HepG2 (cell line): Measurements from ENCODE around the gene PCBP4. TPM values are rescaled to one million over a fixed set of nuclear protein-coding genes. Genes with fewer than 3 reads are reported as not detected.

Source experiments
- AFF4 ChIP-seq: sonication (generic); formaldehyde crosslinking; IDR thresholded peaks from 2 replicates; pipeline ENCODE4 v1.4.0; 2020; ENCODE audit warnings: missing genetic modification reagents
- AHR ChIP-seq: IDR thresholded peaks from 2 replicates; pipeline ENCODE4 v1.6.1; 2018; ENCODE audit warnings: missing genetic modification reagents, missing compliant biosample characterization
- AKAP8 ChIP-seq: sonication (generic); formaldehyde crosslinking; IDR thresholded peaks from 2 replicates; pipeline ENCODE4 v1.5.1; 2020; ENCODE audit warnings: mild to moderate bottlenecking, missing genetic modification reagents
- ATF1 ChIP-seq: IDR thresholded peaks from 2 replicates; pipeline ENCODE4 v1.6.1; 2016; ENCODE audit warnings: mild to moderate bottlenecking, control low read depth
- BHLHE40 ChIP-seq: IDR thresholded peaks from 2 replicates; pipeline ENCODE4 v1.6.1; 2011; ENCODE audit warnings: low read length, improper control_type of control experiment
- BRCA1 ChIP-seq: sonication (generic); formaldehyde crosslinking; IDR thresholded peaks from 2 replicates; pipeline ENCODE4 v1.4.0; 2020; ENCODE audit warnings: missing genetic modification reagents
- CREBL2 ChIP-seq: sonication (generic); formaldehyde crosslinking; IDR thresholded peaks from 2 replicates; pipeline ENCODE4 v1.8.1; 2023; ENCODE audit warnings: missing genetic modification reagents, mild to moderate bottlenecking, borderline replicate concordance
- FOXM1 ChIP-seq: sonication (generic); formaldehyde crosslinking; IDR thresholded peaks from 2 replicates; pipeline ENCODE4 v1.5.0; 2020; ENCODE audit warnings: missing genetic modification reagents
- KLF11 ChIP-seq: IDR thresholded peaks from 2 replicates; pipeline ENCODE4 v1.6.1; 2016; ENCODE audit warnings: missing compliant biosample characterization
- MAFG ChIP-seq: sonication (generic); formaldehyde crosslinking; IDR thresholded peaks from 2 replicates; pipeline ENCODE4 v1.5.1; 2020; ENCODE audit warnings: mild to moderate bottlenecking, missing genetic modification reagents
- NFAT5 ChIP-seq: sonication (generic); formaldehyde crosslinking; IDR thresholded peaks from 2 replicates; pipeline ENCODE4 v1.4.0; 2020; ENCODE audit warnings: missing genetic modification reagents
- POGZ ChIP-seq: sonication (generic); formaldehyde crosslinking; IDR thresholded peaks from 2 replicates; pipeline ENCODE4 v1.4.0; 2020; ENCODE audit warnings: mild to moderate bottlenecking, missing genetic modification reagents
- PRDM10 ChIP-seq: sonication (generic); formaldehyde crosslinking; IDR thresholded peaks from 2 replicates; pipeline ENCODE4 v1.4.0; 2020; ENCODE audit warnings: low read depth, missing genetic modification reagents
- RFXAP ChIP-seq: sonication (generic); formaldehyde crosslinking; IDR thresholded peaks from 2 replicates; pipeline ENCODE4 v1.4.0; 2020; ENCODE audit warnings: missing genetic modification reagents, borderline replicate concordance
- ZFP36 ChIP-seq: fragments of 150-350 bp; IDR thresholded peaks from 2 replicates; pipeline ENCODE4 v1.6.1; 2018; ENCODE audit warnings: borderline replicate concordance, low read length, low read depth; ENCODE audit not compliant: partially characterized antibody
- ZNF20 ChIP-seq: sonication (generic); formaldehyde crosslinking; IDR thresholded peaks from 2 replicates; pipeline ENCODE4 v1.4.0; 2020; ENCODE audit warnings: mild to moderate bottlenecking, moderate library complexity, missing genetic modification reagents
- ZNF225 ChIP-seq: sonication (generic); formaldehyde crosslinking; IDR thresholded peaks from 2 replicates; pipeline ENCODE4 v1.4.0; 2020; ENCODE audit warnings: mild to moderate bottlenecking, missing genetic modification reagents
- ZNF678 ChIP-seq: sonication (generic); formaldehyde crosslinking; IDR thresholded peaks from 2 replicates; pipeline ENCODE4 v1.4.0; 2020; ENCODE audit warnings: mild to moderate bottlenecking, missing genetic modification reagents
- polyA plus RNA-seq, 8 experiments: library from polyadenylated mRNA; depleted of rRNA in 3 of 8; stranded (reverse) in 7 of 8; unstranded in 1 of 8; fragments of >200 nt; fragmentation: Illumina TruSeq in 4 of 8; extraction: Trizol in 4 of 8; gene quantifications; 2 replicates each; pipeline versions ENCODE4 v1.2.1 to v1.2.3, GENCODE V29; 2011 to 2016; ENCODE audit warnings: low read depth in 4 of 8, missing spikeins in 1 of 8, mixed read lengths in 1 of 8; ENCODE audit not compliant: insufficient read depth in 1 of 8
- total RNA-seq, 5 experiments: library from RNA; depleted of rRNA; stranded (reverse); fragments of >200 nt; fragmentation: Illumina TruSeq; extraction: Trizol; gene quantifications; 2 replicates each; pipeline ENCODE4 v1.2.3, GENCODE V29; 2016; ENCODE audit warnings: low read depth in 1 of 5

PCBP4 gene
- total and polyA plus RNA-seq, 2 of the 13 experiments (the other 11 are each of a cell fraction or from before 2014, with no cell fraction given): 36.8 to 51.3 TPM

- TF ChIP-seq POGZ (CRISPR knock-in tag) (no peak), ZNF225 (no peak), PRDM10 (no peak), AHR (CRISPR knock-in tag) (0 out of 2 replicates have a peak, but pooled peaks have one; percentile 49), NFAT5 (CRISPR knock-in tag) (no peak), BRCA1 (CRISPR knock-in tag) (no peak), AKAP8 (no peak), ZFP36 (no peak), KLF11 (CRISPR knock-in tag) (0 out of 2 replicates have a peak, but pooled peaks have one; percentile 34), MAFG (CRISPR knock-in tag) (no peak), ZNF20 (CRISPR knock-in tag) (no peak), RFXAP (no peak), AFF4 (CRISPR knock-in tag) (no peak), CREBL2 (no peak), ZNF678 (no peak), ATF1 (CRISPR knock-in tag) (no peak), BHLHE40 (0 out of 2 replicates have a peak, but pooled peaks have one; percentile 5), FOXM1 (no peak)
These were observed 34.3 kb upstream of the PCBP4 start (continued) for GRCh38 chr3:52001443-52001974.
